HEK293T (cell line): ENCODE measurements around the gene DUS2.

Source experiments
- ELF4 ChIP-seq: fragments of 450-650 bp; IDR thresholded peaks from 2 replicates; pipeline ENCODE4 v1.6.1; 2017; ENCODE audit warnings: antibody characterized with exemption
- SP1 ChIP-seq: fragments of 450-650 bp; IDR thresholded peaks from 2 replicates; pipeline ENCODE4 v1.6.1; 2017
- TARDBP ChIP-seq: fragments of 450-650 bp; IDR thresholded peaks from 2 replicates; pipeline ENCODE4 v1.6.1; 2016

DNA sequence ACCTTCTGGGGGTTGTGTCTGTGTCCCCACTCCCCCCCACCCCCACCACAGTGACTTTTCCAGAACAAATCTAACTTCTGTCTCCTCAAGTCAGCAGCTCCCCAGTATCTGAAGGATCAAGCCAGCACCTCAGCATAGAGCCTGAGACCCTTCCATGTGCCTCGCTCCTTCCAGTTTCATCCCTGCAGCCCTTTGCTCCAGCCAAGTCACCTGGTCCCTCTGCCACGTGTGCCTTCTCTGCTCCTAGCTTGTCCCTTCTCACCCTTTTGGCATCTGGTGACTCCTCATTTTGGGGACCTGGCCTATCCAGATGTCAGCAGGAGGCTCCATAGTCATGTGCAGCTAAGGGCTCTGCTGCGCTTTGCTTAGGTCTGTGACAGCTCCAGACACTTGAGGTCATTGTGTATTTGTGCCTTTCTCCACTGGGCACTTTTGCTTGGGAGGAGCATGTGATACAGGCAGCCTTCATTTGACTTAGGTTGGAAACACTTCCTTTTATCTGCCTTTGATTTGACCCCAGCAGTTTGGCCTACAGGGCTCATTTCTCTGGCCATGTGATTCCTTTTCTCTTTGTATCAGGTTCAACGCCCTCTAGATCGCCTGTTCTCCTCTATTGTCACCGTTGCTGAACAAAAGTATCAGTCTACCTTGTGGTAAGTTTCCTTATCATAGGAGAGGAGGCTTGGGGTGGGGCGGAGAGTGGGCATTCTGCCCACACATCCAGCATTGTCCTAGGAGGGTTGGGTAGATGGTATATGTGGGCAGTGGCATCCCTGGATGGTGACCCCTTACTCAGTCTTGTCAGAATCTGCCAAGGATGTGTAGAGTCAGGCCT is 55.0 kb downstream of the DUS2 start:
- no peak for TF ChIP-seq TARDBP
- no peak for TF ChIP-seq SP1
- TF ChIP-seq ELF4, result no peak
